DMS153 (cell line): ENCODE measurements around the gene STK24.
A peak's percentile ranks its signal among the peaks of the same experiment; 100 is the strongest.

ENCODE experiments used
- DNase-seq: peaks from one replicate; lab custom pipeline; 2025; lab: John Stamatoyannopoulos, UW

Gene STK24

DNA sequence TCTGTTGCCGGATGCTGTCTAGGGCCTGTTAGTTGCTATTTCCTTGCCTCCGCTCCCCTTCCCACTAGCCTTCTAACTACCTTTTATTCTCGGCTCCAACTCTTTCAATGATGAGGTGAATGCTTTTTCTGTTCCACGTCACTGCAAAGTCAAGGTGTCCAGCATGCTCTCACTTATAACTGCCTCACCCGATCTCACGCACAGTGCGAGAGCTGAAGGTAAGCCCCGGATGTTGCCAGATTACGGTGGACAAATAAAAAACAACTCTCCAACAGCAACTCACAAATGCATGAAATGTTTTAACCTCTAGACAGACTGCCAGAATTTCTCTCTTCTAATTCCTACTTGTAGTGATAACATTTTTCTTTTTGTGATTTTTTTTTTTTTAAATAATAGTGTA lies 169.9 kb downstream of the STK24 start:
- DNase-seq = no peak

DNA sequence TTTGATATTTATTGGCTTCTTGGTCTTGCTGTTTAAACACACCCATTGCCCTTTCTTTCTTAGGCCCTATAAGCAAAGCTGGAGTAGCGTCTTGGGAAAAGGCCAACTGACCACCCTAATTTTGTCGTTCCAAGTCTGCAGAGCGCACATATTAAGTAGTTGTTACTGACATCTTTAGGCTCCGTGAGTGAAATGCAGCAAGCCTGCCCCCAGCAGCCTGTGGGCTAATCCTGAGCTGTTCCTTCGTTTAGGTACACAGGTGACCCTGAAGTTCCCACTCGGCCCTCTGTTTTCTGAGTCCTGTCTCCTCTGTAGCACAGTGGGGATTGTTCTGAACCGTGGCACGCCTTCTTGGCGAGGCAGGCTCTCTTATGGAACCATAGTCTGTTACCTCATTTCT lies 170.5 kb downstream of the STK24 start:
- DNase-seq = no peak

DNA sequence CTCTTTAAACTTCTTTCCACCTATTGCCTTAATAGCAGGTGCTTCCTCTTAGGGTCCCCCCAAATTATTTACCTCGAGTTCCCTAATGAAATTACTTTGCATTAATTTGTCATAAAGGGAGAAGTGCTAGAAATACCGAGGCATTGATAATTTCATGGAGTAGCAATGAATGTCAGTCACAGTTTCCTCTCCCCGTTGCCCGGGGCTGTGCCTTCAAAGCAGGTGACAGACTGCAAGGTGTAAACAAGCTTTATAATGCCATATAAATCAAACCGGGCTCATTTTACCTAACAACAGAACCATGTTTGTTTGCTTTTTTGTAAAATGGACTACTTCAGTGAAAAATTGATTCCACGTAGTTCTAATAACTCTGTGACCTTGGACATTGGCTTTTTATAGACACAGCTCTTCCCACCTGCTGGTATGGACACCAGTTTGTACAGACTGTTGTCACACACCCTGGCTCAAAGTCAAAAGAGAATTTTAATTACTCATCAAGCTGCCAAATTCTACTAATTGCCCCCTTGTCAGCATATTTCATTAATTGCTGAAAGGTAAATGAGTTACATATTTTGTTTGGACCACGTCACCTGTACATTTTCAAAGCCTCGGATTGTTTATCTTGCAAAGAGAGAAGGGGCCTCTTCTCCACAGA lies 171.1 kb downstream of the STK24 start:
- peak; percentile 43 for DNase-seq

DNA sequence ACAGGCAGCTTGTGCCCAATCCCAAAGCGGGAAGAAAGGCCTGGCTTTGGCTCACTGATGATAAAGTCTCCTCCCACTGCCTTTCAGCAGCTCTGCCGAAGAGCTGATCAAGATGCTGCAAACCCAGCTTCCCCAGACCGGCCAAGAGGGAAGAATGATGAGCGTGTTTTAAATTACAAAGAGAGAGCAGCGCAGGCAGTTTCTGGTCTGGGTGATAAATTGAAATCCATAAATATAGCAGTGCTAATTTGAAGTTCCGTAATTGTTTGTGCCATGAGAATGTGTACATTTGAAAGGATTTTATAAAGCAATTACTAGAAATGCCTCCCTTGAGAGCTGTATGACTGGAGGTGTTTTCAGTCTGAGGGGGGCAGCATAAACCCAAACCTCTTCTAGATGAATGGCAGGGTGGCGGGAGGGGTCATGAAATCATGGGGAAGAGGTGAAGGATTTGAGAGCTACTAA lies 171.8 kb downstream of the STK24 start:
- peak; percentile 67 for DNase-seq

DNA sequence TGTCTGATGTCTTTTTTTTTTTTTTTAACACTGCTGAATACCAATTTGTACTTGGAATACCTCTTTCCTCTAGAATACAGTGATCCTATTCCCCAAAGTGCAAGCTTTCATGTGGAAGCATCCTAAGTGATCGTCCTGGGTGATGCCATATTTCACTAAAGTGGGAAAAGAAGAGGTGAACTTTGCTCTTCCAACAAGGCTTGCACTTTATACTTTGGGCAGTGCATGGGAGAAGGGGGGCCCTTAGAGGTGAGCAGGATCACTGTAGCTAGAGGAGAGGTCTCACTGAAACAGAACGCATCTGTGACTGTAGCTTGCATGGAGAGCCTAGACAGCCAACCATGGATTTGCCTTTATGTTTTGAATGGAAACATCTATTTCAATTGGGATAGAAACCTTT lies 173.8 kb downstream of the STK24 start:
- DNase-seq = no peak

DNA sequence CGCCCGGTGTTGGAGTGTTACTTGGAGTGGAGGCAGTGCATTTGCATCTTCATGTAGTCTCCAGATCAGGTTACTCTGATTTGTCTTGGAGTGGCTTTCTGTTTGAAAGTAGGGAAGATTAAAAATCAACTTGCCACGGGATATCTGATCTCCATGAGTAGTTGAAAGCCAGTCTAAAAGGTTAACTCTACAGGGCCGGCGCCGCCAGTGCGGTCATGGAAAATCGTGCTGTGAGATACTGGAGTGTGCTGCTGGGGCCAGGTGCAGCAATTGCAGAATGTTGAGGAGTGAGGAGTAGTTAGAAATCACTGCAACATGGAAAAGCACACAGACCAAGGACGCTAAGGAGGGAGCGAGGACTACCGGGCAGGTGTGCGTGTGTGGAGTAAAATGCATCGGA lies 175.0 kb downstream of the STK24 start:
- DNase-seq = no peak

DNA sequence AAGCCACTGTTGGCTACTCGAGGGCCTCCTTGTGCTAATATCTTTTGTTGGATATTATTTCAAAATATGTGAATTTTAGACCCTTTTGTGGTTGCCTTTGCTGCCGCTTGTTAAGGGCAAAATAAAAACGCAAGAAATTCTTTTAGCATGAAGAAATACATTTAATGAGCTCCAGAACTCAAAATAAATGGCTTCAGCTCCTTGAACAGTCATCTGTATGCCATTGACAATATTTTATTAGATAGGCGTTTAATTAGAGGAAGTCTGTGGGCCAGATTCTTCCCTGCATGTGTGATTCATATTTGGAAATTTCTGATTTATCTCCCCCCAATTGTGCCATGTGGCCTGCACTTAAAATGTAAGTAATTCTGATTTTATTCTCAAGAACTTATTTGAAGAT lies 177.2 kb downstream of the STK24 start:
- DNase-seq = no peak

DNA sequence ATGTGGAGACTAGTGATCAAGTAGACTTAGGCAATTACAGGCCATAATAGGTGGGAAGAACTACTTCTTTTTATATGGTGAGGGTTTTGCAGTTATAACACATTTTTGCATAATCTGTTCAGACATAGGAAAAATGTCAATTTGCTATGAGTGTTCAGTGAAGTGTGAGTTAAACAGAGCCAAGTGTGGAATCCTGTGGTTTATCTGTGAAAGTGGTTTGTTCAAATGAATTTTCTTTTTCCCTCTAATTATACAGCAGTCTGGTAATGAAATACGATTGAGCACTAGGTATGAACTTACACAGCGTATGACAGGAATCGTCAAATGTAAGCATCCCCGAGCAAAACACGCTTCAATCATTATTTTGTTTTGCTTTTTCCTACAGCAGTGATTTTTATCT lies 178.3 kb downstream of the STK24 start:
- DNase-seq = no peak

DNA sequence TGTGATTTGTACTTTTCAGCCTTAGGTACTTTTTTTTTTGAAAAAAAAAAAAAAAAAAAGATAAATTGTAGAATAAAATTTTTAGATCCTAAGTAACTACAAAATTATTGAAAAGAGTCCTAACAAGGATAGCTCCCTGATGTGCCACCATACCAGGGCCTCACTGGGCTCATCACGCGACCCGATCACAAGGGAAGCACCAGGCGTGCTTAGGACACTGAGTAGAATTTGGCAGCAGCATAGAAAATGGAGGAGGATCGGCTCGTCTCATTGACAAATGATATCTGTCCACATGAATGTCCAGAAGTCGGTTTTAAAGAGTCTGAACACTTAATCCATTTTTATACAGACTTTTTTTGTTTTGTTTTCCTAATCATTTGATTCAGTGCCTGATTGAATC lies 179.0 kb downstream of the STK24 start:
- DNase-seq = no peak

DNA sequence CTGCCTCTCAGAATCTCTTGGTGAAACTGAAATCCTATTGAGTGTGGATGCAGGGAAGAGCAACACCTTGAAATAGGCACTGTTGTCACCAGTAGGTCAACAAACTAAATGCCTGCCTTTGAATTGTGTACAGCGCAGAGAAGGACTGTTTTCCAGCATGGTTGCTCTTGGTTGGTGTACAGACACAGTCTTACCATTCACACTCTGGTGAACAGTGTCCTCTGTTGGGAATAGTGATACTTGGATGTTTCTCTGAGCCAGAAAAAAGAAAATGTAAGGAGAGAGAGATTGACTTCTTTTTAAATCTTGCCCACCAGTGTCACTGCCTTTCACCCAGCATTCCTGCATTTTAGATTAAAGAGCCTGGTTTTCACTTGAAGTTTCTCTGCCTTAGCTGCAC lies 179.7 kb downstream of the STK24 start:
- no peak for DNase-seq

DNA sequence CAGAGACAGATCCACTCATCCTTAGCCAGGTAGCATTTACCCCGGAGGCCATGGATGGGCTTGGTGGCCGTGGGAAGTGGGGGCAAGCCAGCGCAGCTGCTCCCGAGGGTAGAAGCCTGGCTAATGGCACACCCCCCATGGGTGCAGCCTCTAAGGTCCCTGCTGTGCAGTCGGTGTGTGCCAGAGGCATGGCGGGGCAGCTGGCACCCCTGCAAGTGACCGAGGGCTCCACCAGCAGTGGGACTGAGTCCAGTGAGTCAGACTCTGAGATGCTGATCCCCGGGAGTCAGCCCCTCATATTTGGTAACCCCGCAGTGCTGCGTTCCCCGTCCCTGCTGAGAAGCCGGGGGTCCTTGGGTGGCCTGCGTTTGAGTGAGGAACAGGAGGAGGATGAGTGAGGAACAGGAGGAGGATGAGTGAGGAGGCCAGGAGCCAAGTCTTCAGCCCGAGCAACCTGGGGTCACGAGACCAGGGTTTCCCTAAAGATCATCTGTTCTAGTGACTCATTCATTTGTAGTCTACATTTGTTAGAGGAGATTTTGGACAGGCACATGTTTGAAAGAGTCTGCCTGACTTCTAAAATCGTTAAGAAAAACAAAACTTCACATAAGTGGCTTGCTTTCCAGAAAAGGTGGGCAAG lies 180.7 kb downstream of the STK24 start:
- no peak for DNase-seq
